Stimulated activated CD8-positive, alpha-beta memory T cell treated with anti-CD3 and anti-CD28 coated beads, Interleukin-4, amount 100 ng/mL, for 4 hours (primary cell): ENCODE results near the gene GPR141.

Source experiments
- DNase-seq, 2 donors: peaks; one replicate each; pipeline ENCODE4 v3.0.0-alpha.2; 2020; ENCODE audit warnings: low read depth in 2 of 2, low spot score in 1 of 2

GPR141 gene

GRCh38 chr7:37683246-37684120 lies at the start of gene GPR141:
Gene GPR141 (plus strand): TSS chr7:37683766. CDS start chr7:37740394, 56,628 bp downstream.
- no peak for DNase-seq

- DNase-seq = no peak
These were observed 48.2 kb upstream of the GPR141 start for GRCh38 chr7:37635346-37635745.

- DNase-seq = no peak
These were observed 41.5 kb upstream of the GPR141 start for GRCh38 chr7:37642028-37642540.

GRCh38 chr7:37643876-37644275 lies 39.7 kb upstream of the GPR141 start:
- DNase-seq = no peak

- no peak for DNase-seq
These were observed 38.1 kb upstream of the GPR141 start for GRCh38 chr7:37645282-37646050.

- no peak for DNase-seq
These were observed 26.5 kb upstream of the GPR141 start for GRCh38 chr7:37656913-37657530.

GRCh38 chr7:37657816-37658215 lies 25.8 kb upstream of the GPR141 start:
- DNase-seq = no peak

GRCh38 chr7:37659971-37660565 lies 23.5 kb upstream of the GPR141 start:
- no peak for DNase-seq

- no peak for DNase-seq
These were observed 23.0 kb upstream of the GPR141 start for GRCh38 chr7:37660614-37661013.

- DNase-seq = no peak
These were observed 19.9 kb upstream of the GPR141 start for GRCh38 chr7:37663693-37664092.

- DNase-seq = no peak
These were observed 18.1 kb upstream of the GPR141 start for GRCh38 chr7:37665352-37666022.

- no peak for DNase-seq
These were observed 17.4 kb upstream of the GPR141 start for GRCh38 chr7:37666026-37666799.

GRCh38 chr7:37669818-37670217 lies 13.7 kb upstream of the GPR141 start:
- no peak for DNase-seq

- DNase-seq = no peak
These were observed 13.1 kb upstream of the GPR141 start for GRCh38 chr7:37670436-37670835.

- DNase-seq = no peak
These were observed 11.7 kb upstream of the GPR141 start for GRCh38 chr7:37671876-37672275.

GRCh38 chr7:37672926-37673325 lies 10.6 kb upstream of the GPR141 start:
- no peak for DNase-seq

- no peak for DNase-seq
These were observed 10.0 kb upstream of the GPR141 start for GRCh38 chr7:37673523-37673922.

- DNase-seq = no peak
These were observed 9.0 kb upstream of the GPR141 start for GRCh38 chr7:37674531-37674930.

- no peak for DNase-seq
These were observed 7.8 kb upstream of the GPR141 start for GRCh38 chr7:37675749-37676148.

GRCh38 chr7:37684927-37685326 lies 1.4 kb downstream of the GPR141 start:
- DNase-seq = no peak
